Fibroblast of lung (primary cell): ENCODE results near the gene AASDH. TPM values are rescaled to one million over a fixed set of nuclear protein-coding genes. Genes with fewer than 3 reads are reported as not detected.

Source experiments
- DNase-seq, 2 donors: peaks; one replicate each; pipeline versions ENCODE4 v3.0.0 to v3.0.0-alpha.2; 2010; ENCODE audit warnings: low read depth in 2 of 2
- H2AFZ ChIP-seq: 2 replicates; pipeline ENCODE4 v1.5.1; 2012; ENCODE audit warnings: low read length, control low read depth, inconsistent platforms
- H3K27ac ChIP-seq: 2 replicates; pipeline ENCODE4 v1.5.1; 2011; ENCODE audit warnings: low read length, control low read depth; ENCODE audit not compliant: insufficient read depth
- H3K27me3 ChIP-seq: 2 replicates; pipeline ENCODE4 v1.5.1; 2011; ENCODE audit warnings: mild to moderate bottlenecking, low read length; ENCODE audit not compliant: control insufficient read depth, insufficient read depth
- H3K36me3 ChIP-seq: 2 replicates; pipeline ENCODE4 v1.5.1; 2011; ENCODE audit warnings: low read length; ENCODE audit not compliant: control insufficient read depth, insufficient read depth
- H3K4me1 ChIP-seq: 2 replicates; pipeline ENCODE4 v1.5.1; 2011; ENCODE audit warnings: low read length; ENCODE audit not compliant: control insufficient read depth, insufficient read depth; ENCODE audit errors: extremely low read depth
- H3K4me2 ChIP-seq: 2 replicates; pipeline ENCODE4 v1.5.1; 2011; ENCODE audit warnings: low read length, control low read depth; ENCODE audit not compliant: insufficient read depth; ENCODE audit errors: extremely low read depth
- H3K4me3 ChIP-seq, 4 experiments: fragments of 200-600 bp in 1 of 4; sonication (generic) in 1 of 4; replicated peaks in 1 of 4; 2 replicates each; pipeline ENCODE4 v1.5.1; 2011 to 2016; ENCODE audit warnings: low read length in 4 of 4, low read depth in 3 of 4, mild to moderate bottlenecking in 3 of 4, control low read depth in 2 of 4, inconsistent platforms in 1 of 4, mixed read lengths in 1 of 4; ENCODE audit not compliant: insufficient read depth in 1 of 4; ENCODE audit errors: control extremely low read depth in 1 of 4
- H3K79me2 ChIP-seq: 2 replicates; pipeline ENCODE4 v1.5.1; 2012; ENCODE audit warnings: mild to moderate bottlenecking, low read length, inconsistent platforms; ENCODE audit not compliant: control insufficient read depth, insufficient read depth
- H3K9ac ChIP-seq: 2 replicates; pipeline ENCODE4 v1.5.1; 2011; ENCODE audit warnings: mild to moderate bottlenecking, low read length, control low read depth; ENCODE audit not compliant: insufficient read depth
- H3K9me3 ChIP-seq: 2 replicates; pipeline ENCODE4 v1.5.1; 2012; ENCODE audit warnings: low read depth, low read length; ENCODE audit not compliant: control insufficient read depth, insufficient read depth
- H4K20me1 ChIP-seq: 2 replicates; pipeline ENCODE4 v1.5.1; 2011; ENCODE audit warnings: low read length; ENCODE audit not compliant: control insufficient read depth, insufficient read depth; ENCODE audit errors: extremely low read depth
- EZH2 ChIP-seq: IDR thresholded peaks from 2 replicates; pipeline ENCODE4 v1.5.1; 2012; ENCODE audit warnings: low read length, control low read depth, mild to moderate bottlenecking; ENCODE audit errors: missing control alignments
- polyA plus RNA-seq, 2 donors: library from polyadenylated mRNA; depleted of rRNA in 1 of 2; stranded (reverse) in 1 of 2; unstranded in 1 of 2; fragments of >200 nt; gene quantifications; 2 replicates each; pipeline ENCODE4 v1.2.1, GENCODE V29; 2011 to 2012; ENCODE audit warnings: missing spikeins in 1 of 2
- total RNA-seq: library from RNA; depleted of rRNA; stranded (reverse); fragments of >200 nt; gene quantifications from 2 replicates; pipeline ENCODE4 v1.2.1, GENCODE V29; 2014
- TF ChIP-seq, protein P1 (sequence below), 2 donors: IDR thresholded peaks in 1 of 2; conservative IDR thresholded peaks in 1 of 2; 1 replicate in 1 of 2; 2 replicates in 1 of 2; pipeline ENCODE4 v1.5.1; 2011 to 2012; ENCODE audit warnings: low read length in 2 of 2, control low read depth in 1 of 2, inconsistent platforms in 1 of 2, low read depth in 1 of 2, mild to moderate bottlenecking in 1 of 2

AASDH gene
- total and polyA plus RNA-seq, 2 donors (not counting 1 experiment from before 2014, with no cell fraction given), result 10.0 to 24.6 TPM

DNA sequence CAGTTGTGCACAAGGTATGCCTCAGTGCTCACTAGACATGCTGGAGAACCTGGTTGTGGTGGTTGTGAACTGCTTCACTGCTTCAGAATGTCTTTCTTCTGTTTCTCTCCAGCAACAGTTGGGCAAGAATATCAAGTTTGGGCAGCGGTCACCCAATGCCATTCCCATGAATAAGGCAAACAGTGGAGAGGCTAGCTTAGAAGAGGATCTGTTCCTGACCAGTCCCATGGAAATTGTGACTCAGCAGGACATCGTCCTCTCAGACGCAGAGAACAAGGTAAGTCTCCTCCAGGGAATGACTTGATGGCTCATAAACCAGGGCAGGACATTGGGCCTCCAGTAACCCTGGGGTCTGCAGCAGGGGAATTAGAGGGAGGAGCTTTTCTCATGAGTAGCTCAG lies 79.9 kb downstream of the AASDH start:
- Histone ChIP-seq H3K4me1 (no peaks in the 10 kb centered on the region), H3K27me3 (no peaks in the 10 kb centered on the region), H3K4me2 (no peak overlapping the region), H3K36me3 (no peaks in the 10 kb centered on the region), H3K4me3 (no peak overlapping the region), H4K20me1 (no peaks in the 10 kb centered on the region), H3K9me3 (no peaks in the 10 kb centered on the region), H3K27ac (no peak overlapping the region), H3K79me2 (no peaks in the 10 kb centered on the region), H3K9ac (no peak overlapping the region), H2AFZ (no peak overlapping the region)
- no peak for TF ChIP-seq EZH2
- TF ChIP-seq, protein P1, sequence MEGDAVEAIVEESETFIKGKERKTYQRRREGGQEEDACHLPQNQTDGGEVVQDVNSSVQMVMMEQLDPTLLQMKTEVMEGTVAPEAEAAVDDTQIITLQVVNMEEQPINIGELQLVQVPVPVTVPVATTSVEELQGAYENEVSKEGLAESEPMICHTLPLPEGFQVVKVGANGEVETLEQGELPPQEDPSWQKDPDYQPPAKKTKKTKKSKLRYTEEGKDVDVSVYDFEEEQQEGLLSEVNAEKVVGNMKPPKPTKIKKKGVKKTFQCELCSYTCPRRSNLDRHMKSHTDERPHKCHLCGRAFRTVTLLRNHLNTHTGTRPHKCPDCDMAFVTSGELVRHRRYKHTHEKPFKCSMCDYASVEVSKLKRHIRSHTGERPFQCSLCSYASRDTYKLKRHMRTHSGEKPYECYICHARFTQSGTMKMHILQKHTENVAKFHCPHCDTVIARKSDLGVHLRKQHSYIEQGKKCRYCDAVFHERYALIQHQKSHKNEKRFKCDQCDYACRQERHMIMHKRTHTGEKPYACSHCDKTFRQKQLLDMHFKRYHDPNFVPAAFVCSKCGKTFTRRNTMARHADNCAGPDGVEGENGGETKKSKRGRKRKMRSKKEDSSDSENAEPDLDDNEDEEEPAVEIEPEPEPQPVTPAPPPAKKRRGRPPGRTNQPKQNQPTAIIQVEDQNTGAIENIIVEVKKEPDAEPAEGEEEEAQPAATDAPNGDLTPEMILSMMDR (conservative IDR thresholded peaks at IDR 0.05 in 1 of 2, IDR thresholded peaks at IDR 0.05 in 1 of 2; ENCODE audit: low read depth in 1 of 2, low read length in 2 of 2), result no peak
- peak in 1 of 2 donors; percentile 45 for DNase-seq

DNA sequence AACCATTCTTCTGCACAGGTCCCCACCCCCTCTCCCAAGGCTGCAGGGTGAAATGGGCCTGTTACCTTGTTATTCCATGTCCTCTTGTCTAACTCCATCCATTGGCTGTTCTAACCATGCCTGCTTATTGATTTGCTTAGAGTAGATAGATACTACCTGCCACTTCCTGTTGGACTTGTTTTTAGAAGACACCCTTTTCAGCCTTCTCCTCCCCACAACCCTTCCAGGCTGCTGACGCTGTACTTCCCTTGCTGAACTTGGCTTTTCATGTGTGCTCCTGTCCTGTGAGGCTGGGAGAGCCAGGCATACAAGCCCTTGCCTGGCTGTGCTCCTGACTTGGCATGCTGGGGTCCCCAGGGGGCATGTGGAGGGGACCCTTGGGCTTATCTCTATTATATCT lies 81.9 kb downstream of the AASDH start:
- H3K9me3 ChIP-seq, result no peaks in the 10 kb centered on the region
- no peaks in the 10 kb centered on the region for H4K20me1 ChIP-seq
- no peak overlapping the region for H3K9ac ChIP-seq
- no peaks in the 10 kb centered on the region for H3K79me2 ChIP-seq
- TF ChIP-seq, protein P1 (conservative IDR thresholded peaks at IDR 0.05 in 1 of 2, IDR thresholded peaks at IDR 0.05 in 1 of 2; ENCODE audit: low read depth in 1 of 2, low read length in 2 of 2), result no peak
- no peak for TF ChIP-seq EZH2
- no peaks in the 10 kb centered on the region for H3K27me3 ChIP-seq
- no peak overlapping the region for H2AFZ ChIP-seq
- H3K27ac ChIP-seq, result no peak overlapping the region
- H3K4me1 ChIP-seq, result no peaks in the 10 kb centered on the region
- H3K4me3 ChIP-seq, result no peak overlapping the region
- no peak overlapping the region for H3K4me2 ChIP-seq
- no peak for DNase-seq
- H3K36me3 ChIP-seq, result no peaks in the 10 kb centered on the region

DNA sequence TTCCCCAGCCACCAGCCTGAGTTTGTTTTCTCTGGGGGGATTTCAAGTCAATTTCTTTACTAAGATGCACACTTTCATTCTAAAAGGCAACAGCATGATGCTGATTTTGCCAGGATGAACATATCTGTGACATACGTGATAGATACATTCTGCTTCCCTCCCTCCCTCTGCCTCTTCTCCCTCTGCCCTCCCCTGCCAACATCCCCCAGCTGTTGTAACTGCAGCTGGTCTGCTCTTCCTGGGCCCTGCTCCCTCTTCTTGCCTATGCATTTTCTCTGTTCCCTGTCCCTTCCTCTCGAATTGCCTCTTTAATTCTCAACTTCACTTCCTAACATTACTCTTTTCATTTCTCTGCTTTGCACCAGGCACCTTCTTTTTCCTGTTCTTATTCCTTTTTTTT lies 83.4 kb downstream of the AASDH start:
- Histone ChIP-seq H4K20me1 (no peaks in the 10 kb centered on the region), H3K27me3 (no peaks in the 10 kb centered on the region), H3K79me2 (no peaks in the 10 kb centered on the region), H3K4me3 (no peak overlapping the region), H3K27ac (no peak overlapping the region), H2AFZ (no peak overlapping the region), H3K9ac (no peak overlapping the region), H3K9me3 (no peaks in the 10 kb centered on the region), H3K4me1 (no peaks in the 10 kb centered on the region), H3K36me3 (no peaks in the 10 kb centered on the region), H3K4me2 (no peak overlapping the region)
- no peak for DNase-seq
- TF ChIP-seq EZH2, result no peak
